Stimulated activated CD4-positive, alpha-beta T cell treated with anti-CD3 and anti-CD28 coated beads, TNF-alpha, amount 100 ng/mL, for 4 hours (primary cell): ENCODE results near the gene ZNF563.

ENCODE experiments used
- DNase-seq, 3 experiments: peaks; one replicate each; pipeline ENCODE4 v3.0.0-alpha.2; 2020; ENCODE audit warnings: low read depth in 3 of 3

Gene ZNF563

DNA sequence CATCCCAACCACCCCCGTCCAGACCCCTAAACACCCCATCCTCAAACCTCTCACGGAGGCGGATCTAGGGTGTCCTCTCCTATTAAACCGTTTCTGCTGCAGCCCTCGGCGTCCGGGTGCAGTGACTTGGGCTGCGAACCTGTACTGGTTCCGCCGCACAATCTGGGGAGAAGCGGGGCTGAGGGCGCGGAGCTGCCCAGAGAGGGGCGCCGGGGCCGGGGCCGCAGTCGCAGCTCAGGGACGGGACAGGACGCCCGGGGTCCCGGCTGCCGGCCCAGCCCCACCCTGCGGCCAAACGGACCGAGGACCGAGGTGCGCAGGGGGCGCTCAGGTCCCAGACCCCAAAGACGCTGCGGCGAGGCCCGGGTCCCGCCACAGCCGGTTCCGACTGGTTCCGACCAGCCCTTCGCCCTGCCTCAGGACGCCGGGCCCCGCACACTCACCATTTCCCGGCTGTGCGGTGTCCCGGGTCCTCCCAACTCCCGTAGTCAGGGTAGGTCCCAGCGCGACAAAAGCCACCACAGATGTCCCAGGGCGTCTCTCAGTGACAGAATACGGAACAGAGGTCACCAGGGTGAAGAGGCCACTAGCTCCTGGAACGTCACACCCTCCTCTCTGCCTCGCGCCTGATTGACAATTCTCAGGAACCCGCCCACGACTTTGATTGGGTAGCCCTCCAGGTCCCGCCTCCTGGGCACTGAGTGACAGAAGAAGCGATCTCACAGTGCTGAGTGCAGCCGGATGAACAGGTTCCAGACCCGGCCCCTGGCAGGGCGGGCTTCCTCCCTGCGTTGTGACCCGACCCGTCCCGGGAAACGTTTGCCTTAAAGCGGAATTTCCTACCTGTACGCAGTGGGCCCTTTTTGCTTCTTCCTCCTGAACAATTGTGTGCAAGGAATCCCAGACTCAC lies 38.9 kb downstream of the ZNF563 start, which contains the start of gene ZNF44:
Gene ZNF44 (minus strand): TSS at position 635 of the 910 bp plus-strand sequence. CDS start 189 bp downstream, at position 446.
- DNase-seq, result peak; percentile 74 to 93 (median 89)

DNA sequence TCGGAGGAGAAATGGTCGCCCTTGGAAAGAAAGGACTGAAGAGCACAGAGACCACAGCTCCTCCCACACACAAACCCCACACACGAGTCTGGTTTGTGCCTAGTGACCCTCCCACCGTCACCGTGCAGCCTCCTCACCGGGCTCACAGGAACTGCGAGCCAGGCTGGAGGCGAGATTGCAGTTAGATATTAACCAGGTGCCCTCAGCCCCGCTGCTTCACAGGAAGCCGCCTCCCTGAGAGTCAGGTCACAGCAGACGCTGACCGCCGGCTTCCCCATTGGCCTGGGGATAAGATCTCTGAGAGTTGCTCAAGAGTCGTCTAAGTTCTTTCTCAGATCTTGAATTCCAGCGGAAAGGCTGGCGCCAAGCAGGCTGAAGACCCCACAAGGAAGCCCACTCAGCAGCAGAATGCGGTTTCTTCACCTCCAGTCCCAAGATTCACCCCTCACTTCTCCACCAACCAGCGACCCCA lies 39.6 kb downstream of the ZNF563 start:
- DNase-seq, result peak; percentile 17 to 23 (median 21)

DNA sequence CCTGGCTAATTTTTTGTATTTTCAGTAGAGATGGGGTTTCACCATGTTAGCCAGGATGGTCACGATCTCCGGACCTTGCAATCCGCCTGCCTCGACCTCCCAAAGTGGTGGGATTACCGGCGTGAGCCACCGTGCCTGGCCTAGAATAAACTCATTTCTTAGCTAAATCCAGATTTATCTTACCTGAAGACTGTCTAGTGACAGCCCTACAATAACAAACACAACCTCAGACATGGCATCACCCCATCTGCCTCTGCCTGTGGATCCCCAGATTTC lies 43.7 kb downstream of the ZNF563 start:
- no peak for DNase-seq

- DNase-seq, result no peak
Measured at GRCh38 chr19:12287958-12288500, 45.4 kb downstream of the ZNF563 start.

- DNase-seq, result no peak
Measured at GRCh38 chr19:12284631-12285030, 48.8 kb downstream of the ZNF563 start.

DNA sequence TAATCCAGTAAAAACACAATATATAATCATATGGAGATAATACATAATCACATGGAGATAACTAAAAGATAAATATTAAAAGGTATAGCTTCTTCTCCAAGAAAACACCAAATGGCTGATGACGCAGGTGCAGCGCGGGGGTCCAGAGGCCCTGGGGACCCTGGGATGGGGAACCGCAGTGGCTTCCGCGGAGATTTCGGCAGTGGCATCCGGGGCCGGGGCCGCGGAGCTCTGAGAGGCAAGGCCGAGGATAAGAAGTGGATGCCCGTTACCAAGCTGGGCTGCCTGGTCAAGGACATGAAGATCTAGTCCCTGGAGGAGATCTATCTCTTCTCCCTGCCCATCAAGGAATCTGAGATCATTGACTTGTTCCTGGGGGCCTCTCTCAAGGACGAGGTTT lies 49.2 kb downstream of the ZNF563 start:
- DNase-seq, result no peak

GRCh38 chr19:12278713-12279112 lies 54.7 kb downstream of the ZNF563 start:
- no peak for DNase-seq

GRCh38 chr19:12272980-12273901 lies 60.2 kb downstream of the ZNF563 start:
- DNase-seq, result no peak

GRCh38 chr19:12272386-12272785 lies 61.0 kb downstream of the ZNF563 start:
- no peak for DNase-seq

GRCh38 chr19:12270854-12271253 lies 62.6 kb downstream of the ZNF563 start:
- DNase-seq, result no peak
